GM12878 (cell line): ENCODE data around the gene NUMA1. TPM values are rescaled to one million over a fixed set of nuclear protein-coding genes. Genes with fewer than 3 reads are reported as not detected.

Experiments used
- ATAC-seq: fragments of 200-7000 bp; cut with Tn5 transposase; 3 replicates; pipeline ENCODE4 v1.9.1; 2020; ENCODE audit warnings: mild to moderate bottlenecking, moderate library complexity
- BruUV-seq: library from RNA; stranded (reverse); fragments of 400-500 nt; replicated peaks from 2 replicates; lab custom pipeline; 2021; lab: Mats Ljungman, UMichigan
- CTCF ChIA-PET: fragments of 300-600 bp; sonication (Branson Sonifier 250); formaldehyde crosslinking; extraction: SDS; loops from one replicate; lab custom pipeline; 2021; ENCODE audit warnings: inconsistent platforms; lab: Yijun Ruan, JAX
- POLR2A ChIA-PET: fragments of 350-600 bp; formaldehyde crosslinking; extraction: SDS; loops from one replicate; lab custom pipeline; 2021; ENCODE audit warnings: inconsistent platforms; lab: Charles Lee
- RAD21 ChIA-PET: fragments of 300-600 bp; sonication (Branson Sonifier 250); formaldehyde crosslinking; loops from one replicate; lab custom pipeline; 2023; ENCODE audit warnings: antibody characterized with exemption; ENCODE audit not compliant: unreplicated experiment; lab: Charles Lee
- SMC1A ChIA-PET: fragments of 300-600 bp; sonication (Branson Sonifier 250); formaldehyde crosslinking; loops from one replicate; lab custom pipeline; 2023; ENCODE audit not compliant: unreplicated experiment, uncharacterized antibody; lab: Charles Lee
- DNase-seq: peaks from one replicate; pipeline ENCODE4 v3.0.0-alpha.2; 2011; ENCODE audit warnings: low read depth, low spot score
- FAIRE-seq: peaks from 3 replicates; lab custom pipeline; 2011; peaks lifted over from hg19 to GRCh38; lab: Jason Lieb, UNC
- H2AFZ ChIP-seq: 2 replicates; pipeline ENCODE4 v1.6.0; 2011; ENCODE audit warnings: low read depth, low read length, control low read depth; ENCODE audit not compliant: control insufficient read depth
- H3K27ac ChIP-seq: 2 replicates; pipeline ENCODE4 v1.5.1; 2011; ENCODE audit warnings: control low read depth; ENCODE audit not compliant: control insufficient read depth, insufficient read depth
- H3K27me3 ChIP-seq, 2 experiments: replicated peaks in 1 of 2; 2 replicates each; pipeline versions ENCODE4 v1.6.0 to v1.6.1; 2011; ENCODE audit warnings: low read length in 1 of 2; ENCODE audit not compliant: control insufficient read depth in 2 of 2, insufficient read depth in 2 of 2
- H3K36me3 ChIP-seq, 2 experiments: 2 replicates each; pipeline ENCODE4 v1.5.1; 2011; ENCODE audit warnings: low read length in 1 of 2; ENCODE audit not compliant: control insufficient read depth in 2 of 2, insufficient read depth in 2 of 2
- H3K4me1 ChIP-seq: 2 replicates; pipeline ENCODE4 v1.6.1; 2011; ENCODE audit warnings: mild to moderate bottlenecking, low read length, moderate library complexity, mixed read lengths; ENCODE audit not compliant: control insufficient read depth, insufficient read depth
- H3K4me2 ChIP-seq: 2 replicates; pipeline ENCODE4 v1.6.0; 2011; ENCODE audit warnings: control low read depth; ENCODE audit not compliant: control insufficient read depth, insufficient read depth
- H3K4me3 ChIP-seq: fragments of 200-600 bp; sonication (generic); 2 replicates; pipeline ENCODE4 v1.5.1; 2016
- H3K79me2 ChIP-seq: 2 replicates; pipeline ENCODE4 v1.6.0; 2011; ENCODE audit warnings: low read length; ENCODE audit not compliant: control insufficient read depth, insufficient read depth
- H3K9ac ChIP-seq: 2 replicates; pipeline ENCODE4 v1.8.0; 2011; ENCODE audit warnings: low read length, control low read depth, mixed read lengths; ENCODE audit not compliant: control insufficient read depth, insufficient read depth
- H3K9me3 ChIP-seq: replicated peaks from 3 replicates; pipeline ENCODE4 v1.5.1; 2011; ENCODE audit warnings: mild to moderate bottlenecking, low read length; ENCODE audit not compliant: control insufficient read depth, insufficient read depth
- H4K20me1 ChIP-seq: 2 replicates; pipeline ENCODE4 v1.6.0; 2011; ENCODE audit not compliant: control insufficient read depth, insufficient read depth
- GABPA ChIP-seq: IDR thresholded peaks from 2 replicates; pipeline ENCODE4 v1.6.1; 2014; ENCODE audit warnings: antibody characterized with exemption, low read depth, mild to moderate bottlenecking, inconsistent platforms
- JUND ChIP-seq: IDR thresholded peaks from 2 replicates; pipeline ENCODE4 v1.6.1; 2012; ENCODE audit warnings: low read depth, mild to moderate bottlenecking, low read length, improper control_type of control experiment, moderate library complexity
- WGBS: methylation state at CpG from one replicate; pipeline ENCODE4 v1.1.6; 2016; ENCODE audit warnings: low lambda C conversion rate; ENCODE audit not compliant: insufficient replicate concordance, insufficient coverage; ENCODE audit errors: missing lambda C conversion rate; 5-methylcytosine and 5-hydroxymethylcytosine counted together
- in situ Hi-C: fragments of 300-500 bp; cut with MboI; formaldehyde crosslinking; loops from 9 replicates; pipeline ENCODE4 v1.14.3; 2018; ENCODE audit warnings: mixed read lengths
- intact Hi-C: fragments of 100-400 bp; cut with micrococcal nuclease; formaldehyde crosslinking; loops from one replicate; pipeline ENCODE4 v1.14.2; 2022; ENCODE audit not compliant: unreplicated experiment
- polyA plus RNA-seq, 11 experiments: library from polyadenylated mRNA; depleted of rRNA in 4 of 11; unstranded in 6 of 11; stranded (reverse) in 5 of 11; fragments of >200 nt; fragmentation: Nextera tagmentation in 4 of 11; fragmentation: Illumina TruSeq in 1 of 11; extraction: Ambion mirVana in 4 of 11; extraction: Trizol in 1 of 11; gene quantifications; 1 replicate in 1 of 11; 2 replicates in 10 of 11; pipeline versions ENCODE4 v1.2.1 to v1.2.3, GENCODE V29; 2011 to 2016; ENCODE audit warnings: inconsistent platforms in 2 of 11, missing spikeins in 2 of 11, low read depth in 1 of 11
- total RNA-seq, 4 experiments: library from RNA; depleted of rRNA in 3 of 4; stranded (reverse); fragments of >200 nt in 3 of 4; fragmentation: Illumina TruSeq in 1 of 4; extraction: Trizol in 1 of 4; gene quantifications; 2 replicates each; pipeline versions ENCODE4 v1.2.1 to v1.2.3, GENCODE V29; 2013 to 2021
- TF ChIP-seq, protein P1 (sequence below): fragments of 450-650 bp; formaldehyde crosslinking; IDR thresholded peaks from 2 replicates; pipeline ENCODE4 v1.4.0; 2022; ENCODE audit warnings: mild to moderate bottlenecking, moderate library complexity

Gene NUMA1
- total and polyA plus RNA-seq, 10 of the 15 experiments (the other 5 are each of a cell fraction or from before 2014, with no cell fraction given): 5.5 to 111 (median 61.0) TPM

- H4K20me1 ChIP-seq: no peaks in the 10 kb centered on the region
- POLR2A ChIA-PET: interaction anchor here (0.6 to 1.6 kb wide), 4 partner anchors 9 to 86 kb away, joined by 3 to 4 read pairs (median 4); no protein-coding TSS in a partner anchor
- peak overlapping the region; percentile 72 for H3K4me2 ChIP-seq
- intact Hi-C loops: no loop called here
- SMC1A ChIA-PET: interaction anchor here (0.6 to 3.3 kb wide), 10 partner anchors 8 to 91 kb away, joined by 3 to 16 read pairs (median 3); no protein-coding TSS in a partner anchor
- WGBS: 26% methylated on average over 2 of the region's 2 CpGs
- FAIRE-seq (no peak), DNase-seq (no peak), ATAC-seq (no peak)
- RAD21 ChIA-PET: interaction anchor here (0.7 to 4.2 kb wide), 7 partner anchors 13 to 67 kb away, joined by 3 to 21 read pairs (median 3); no protein-coding TSS in a partner anchor
- no peaks in the 10 kb centered on the region for H3K27me3 ChIP-seq
- peak overlapping the region; percentile 50; the same call in 1 of the 2 replicates for H3K4me3 ChIP-seq
- no peak overlapping the region for H2AFZ ChIP-seq
- H3K4me1 ChIP-seq: peaks cover 32% of the 10 kb centered on the region
- TF ChIP-seq JUND: no peak
- TF ChIP-seq, protein P1, sequence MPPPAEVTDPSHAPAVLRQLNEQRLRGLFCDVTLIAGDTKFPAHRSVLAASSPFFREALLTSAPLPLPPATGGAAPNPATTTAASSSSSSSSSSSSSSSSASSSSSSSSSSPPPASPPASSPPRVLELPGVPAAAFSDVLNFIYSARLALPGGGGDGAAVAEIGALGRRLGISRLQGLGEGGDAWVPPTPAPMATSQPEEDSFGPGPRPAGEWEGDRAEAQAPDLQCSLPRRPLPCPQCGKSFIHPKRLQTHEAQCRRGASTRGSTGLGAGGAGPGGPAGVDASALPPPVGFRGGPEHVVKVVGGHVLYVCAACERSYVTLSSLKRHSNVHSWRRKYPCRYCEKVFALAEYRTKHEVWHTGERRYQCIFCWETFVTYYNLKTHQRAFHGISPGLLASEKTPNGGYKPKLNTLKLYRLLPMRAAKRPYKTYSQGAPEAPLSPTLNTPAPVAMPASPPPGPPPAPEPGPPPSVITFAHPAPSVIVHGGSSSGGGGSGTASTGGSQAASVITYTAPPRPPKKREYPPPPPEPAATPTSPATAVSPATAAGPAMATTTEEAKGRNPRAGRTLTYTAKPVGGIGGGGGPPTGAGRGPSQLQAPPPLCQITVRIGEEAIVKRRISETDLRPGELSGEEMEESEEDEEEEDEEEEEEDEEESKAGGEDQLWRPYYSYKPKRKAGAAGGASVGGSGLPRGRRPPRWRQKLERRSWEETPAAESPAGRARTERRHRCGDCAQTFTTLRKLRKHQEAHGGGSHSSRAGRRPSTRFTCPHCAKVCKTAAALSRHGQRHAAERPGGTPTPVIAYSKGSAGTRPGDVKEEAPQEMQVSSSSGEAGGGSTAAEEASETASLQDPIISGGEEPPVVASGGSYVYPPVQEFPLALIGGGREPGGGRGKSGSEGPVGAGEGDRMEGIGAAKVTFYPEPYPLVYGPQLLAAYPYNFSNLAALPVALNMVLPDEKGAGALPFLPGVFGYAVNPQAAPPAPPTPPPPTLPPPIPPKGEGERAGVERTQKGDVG (CRISPR knock-in tag): no peak
- no peak for TF ChIP-seq GABPA
- CTCF ChIA-PET: interaction anchor here (1.2 to 3.1 kb wide), 5 partner anchors 16 to 432 kb away, joined by 3 to 22 read pairs (median 4); no protein-coding TSS in a partner anchor
- in situ Hi-C loops: no loop called here
- no peaks in the 10 kb centered on the region for H3K9me3 ChIP-seq
- H3K79me2 ChIP-seq: peaks cover 10% of the 10 kb centered on the region
- H3K27ac ChIP-seq: peak overlapping the region; percentile 85
- BruUV-seq: no TSS peak
- H3K9ac ChIP-seq: peak overlapping the region; percentile 52
- H3K36me3 ChIP-seq: peaks cover 33 to 44% of the 10 kb centered on the region in 2 experiments
Measured at GRCh38 chr11:71999362-71999761, 81.0 kb downstream of the NUMA1 start.
